Sigmoid colon (tissue), 7 donors: ENCODE data around the gene LARP4. TPM values are rescaled to one million over a fixed set of nuclear protein-coding genes. Genes with fewer than 3 reads are reported as not detected.
"Not testable (repeated sequence)": the region's sequence is repeated elsewhere in the genome, so short reads cannot be mapped to it uniquely, and the experiment has no call there.

Source experiments
- DNase-seq: peaks from one replicate; pipeline ENCODE4 v3.0.0-alpha.2; 2019
- H3K27ac ChIP-seq, 4 donors: fragments of 200-600 bp; sonication (generic); one replicate each; pipeline ENCODE4 v1.5.1; 2016 to 2019; ENCODE audit warnings: mild to moderate bottlenecking in 1 of 4
- H3K27me3 ChIP-seq, 3 donors: fragments of 200-600 bp; sonication (generic); one replicate each; pipeline ENCODE4 v1.5.1; 2019; ENCODE audit warnings: mild to moderate bottlenecking in 1 of 3
- H3K36me3 ChIP-seq, 4 donors: fragments of 200-600 bp; sonication (generic); one replicate each; pipeline ENCODE4 v1.5.1; 2016 to 2019
- H3K4me1 ChIP-seq, 4 donors: fragments of 200-600 bp; sonication (generic); one replicate each; pipeline ENCODE4 v1.5.1; 2017 to 2019
- H3K4me3 ChIP-seq, 4 donors: fragments of 200-600 bp; sonication (generic); one replicate each; pipeline ENCODE4 v1.5.1; 2017 to 2019; ENCODE audit warnings: mild to moderate bottlenecking in 2 of 4, moderate library complexity in 1 of 4
- H3K9me3 ChIP-seq, 4 donors: fragments of 200-600 bp in 3 of 4; sonication (generic) in 3 of 4; one replicate each; pipeline versions ENCODE4 v1.5.1 to v1.6.1; 2013 to 2019
- CTCF ChIP-seq, 4 experiments: fragments of 450-650 bp in 3 of 4; fragments of 200-600 bp in 1 of 4; IDR thresholded peaks; one replicate each; pipeline ENCODE4 v1.5.1; 2016 to 2019; ENCODE audit warnings: antibody characterized with exemption in 4 of 4, mild to moderate bottlenecking in 3 of 4, moderate library complexity in 2 of 4
- EP300 ChIP-seq, 4 donors: sonication (generic); formaldehyde crosslinking; IDR thresholded peaks; one replicate each; pipeline ENCODE4 v1.6.1; 2017; ENCODE audit warnings: antibody characterized with exemption in 4 of 4
- POLR2A ChIP-seq, 2 donors: fragments of 450-650 bp; IDR thresholded peaks; one replicate each; pipeline ENCODE4 v1.6.1; 2016; ENCODE audit warnings: antibody characterized with exemption in 2 of 2, mild to moderate bottlenecking in 2 of 2, moderate library complexity in 2 of 2
- POLR2AphosphoS5 ChIP-seq, 4 donors: sonication (generic); formaldehyde crosslinking; IDR thresholded peaks; one replicate each; pipeline ENCODE4 v1.6.1; 2017; ENCODE audit warnings: antibody characterized with exemption in 4 of 4
- WGBS, 2 donors: extraction: QIAGEN DNeasy Blood & Tissue Kit; methylation state at CpG; one replicate each; pipeline ENCODE4 v1.1.7; 2013; 5-methylcytosine and 5-hydroxymethylcytosine counted together
- intact Hi-C: fragments of 100-400 bp; cut with DNase I; formaldehyde crosslinking; loops from one replicate; pipeline ENCODE4 v1.15.1; 2023
- polyA plus RNA-seq, 3 donors: library from polyadenylated mRNA; stranded (reverse); fragments of 200-250 nt; gene quantifications; one replicate each; pipeline ENCODE4 v1.2.3, GENCODE V29; 2013
- total RNA-seq, 4 donors: library from RNA; depleted of rRNA; stranded (reverse); fragments of >200 nt; gene quantifications; one replicate each; pipeline ENCODE4 v1.1.0, GENCODE V29; 2016
- donor health status: healthy with polysubstance abuse.
- donor health status: Bipolar disorder and iron deficiency.
- donor health status: healthy.

LARP4 gene
- total and polyA plus RNA-seq, 7 donors, result 4.9 to 78.4 (median 51.9) TPM

GRCh38 chr12:50375802-50376201, 24.9 kb upstream of the LARP4 start:
- DNase-seq, result no peak
- intact Hi-C loops, result no loop called here
- no peak for TF ChIP-seq EP300 (IDR thresholded peaks at IDR 0.05)
- no peak for TF ChIP-seq POLR2A (IDR thresholded peaks at IDR 0.05)
- TF ChIP-seq CTCF (IDR thresholded peaks at IDR 0.05), result no peak
- TF ChIP-seq POLR2AphosphoS5 (IDR thresholded peaks at IDR 0.05), result no peak
- Histone ChIP-seq H3K36me3 (no peaks in the 10 kb centered on the region), H3K4me3 (no peak overlapping the region), H3K27ac (no peak overlapping the region), H3K4me1 (no peaks in the 10 kb centered on the region), H3K27me3 (no peaks in the 10 kb centered on the region), H3K9me3 (no peaks in the 10 kb centered on the region)
- 94 to 95% methylated on average over 8 of the region's 8 CpGs for WGBS, 2 donors

- H3K4me1 ChIP-seq, result no peaks in the 10 kb centered on the region
- DNase-seq, result no peak
- WGBS, 2 donors, result 95% methylated on average over 8 of the region's 8 CpGs
- no peak for TF ChIP-seq EP300 (IDR thresholded peaks at IDR 0.05)
- TF ChIP-seq CTCF (IDR thresholded peaks at IDR 0.05), result no peak
- no peak for TF ChIP-seq POLR2AphosphoS5 (IDR thresholded peaks at IDR 0.05)
- TF ChIP-seq POLR2A (IDR thresholded peaks at IDR 0.05), result no peak
- intact Hi-C loops, result no loop called here
- no peak overlapping the region for H3K4me3 ChIP-seq
- H3K27ac ChIP-seq, result no peak overlapping the region
- H3K36me3 ChIP-seq, result no peaks in the 10 kb centered on the region
- no peaks in the 10 kb centered on the region for H3K27me3 ChIP-seq
- no peaks in the 10 kb centered on the region for H3K9me3 ChIP-seq
Measured at GRCh38 chr12:50380761-50381325, 19.8 kb upstream of the LARP4 start.

GRCh38 chr12:50387487-50387886, 13.2 kb upstream of the LARP4 start:
- H3K9me3 ChIP-seq, result no peaks in the 10 kb centered on the region
- no peak for TF ChIP-seq POLR2A (IDR thresholded peaks at IDR 0.05)
- TF ChIP-seq CTCF (IDR thresholded peaks at IDR 0.05), result no peak
- TF ChIP-seq EP300 (IDR thresholded peaks at IDR 0.05), result no peak
- no peak for TF ChIP-seq POLR2AphosphoS5 (IDR thresholded peaks at IDR 0.05)
- H3K36me3 ChIP-seq, result no peaks in the 10 kb centered on the region
- H3K4me3 ChIP-seq, result no peak overlapping the region
- H3K27me3 ChIP-seq, result no peaks in the 10 kb centered on the region
- H3K27ac ChIP-seq, result no peak overlapping the region
- WGBS, 2 donors, result 24 to 43% methylated on average over 5 of the region's 5 CpGs
- intact Hi-C loops, result no loop called here
- peaks cover 0 to 11% (median 0%) of the 10 kb centered on the region in 4 donors for H3K4me1 ChIP-seq
- no peak for DNase-seq

GRCh38 chr12:50387972-50388478, 12.7 kb upstream of the LARP4 start:
- Histone ChIP-seq H3K4me3 (no peak overlapping the region), H3K36me3 (no peaks in the 10 kb centered on the region), H3K27ac (no peak overlapping the region), H3K27me3 (no peaks in the 10 kb centered on the region), H3K9me3 (no peaks in the 10 kb centered on the region), H3K4me1 (peaks cover 0 to 11% (median 0%) of the 10 kb centered on the region in 4 donors)
- TF ChIP-seq POLR2AphosphoS5 (IDR thresholded peaks at IDR 0.05), result no peak
- TF ChIP-seq CTCF (IDR thresholded peaks at IDR 0.05), result no peak
- TF ChIP-seq POLR2A (IDR thresholded peaks at IDR 0.05), result no peak
- no peak for TF ChIP-seq EP300 (IDR thresholded peaks at IDR 0.05)
- no peak for DNase-seq
- intact Hi-C loops, result no loop called here
- 70 to 82% methylated on average over 7 of the region's 7 CpGs for WGBS, 2 donors

GRCh38 chr12:50388793-50389192, 11.9 kb upstream of the LARP4 start:
- WGBS, 2 donors, result 92 to 93% methylated on average over 10 of the region's 10 CpGs
- DNase-seq, intact Hi-C loops, H3K9me3 ChIP-seq, H3K27ac ChIP-seq, H3K27me3 ChIP-seq, H3K4me3 ChIP-seq, H3K36me3 ChIP-seq: not testable (repeated sequence)
- peaks cover 0 to 11% (median 0%) of the 10 kb centered on the region in 4 donors for H3K4me1 ChIP-seq
